Endothelial cell (in vitro differentiated cells): ENCODE results near the gene SLC19A1. TPM values are rescaled to one million over a fixed set of nuclear protein-coding genes. Genes with fewer than 3 reads are reported as not detected.
"Not testable (repeated sequence)": the region's sequence is repeated elsewhere in the genome, so short reads cannot be mapped to it uniquely, and the experiment has no call there.

Experiments
- DNase-seq: peaks from one replicate; pipeline ENCODE4 v3.0.0; 2021; ENCODE audit warnings: low spot score
- H3K27ac Mint-ChIP-seq: one replicate; pipeline ENCODE4 v1.8.0; 2021; ENCODE audit warnings: mixed read lengths, inconsistent platforms; ENCODE audit not compliant: unreplicated experiment
- H3K27me3 Mint-ChIP-seq: one replicate; pipeline ENCODE4 v1.8.0; 2021; ENCODE audit warnings: mild to moderate bottlenecking, moderate library complexity, mixed read lengths, inconsistent platforms; ENCODE audit not compliant: unreplicated experiment
- H3K36me3 Mint-ChIP-seq: one replicate; pipeline ENCODE4 v1.8.0; 2021; ENCODE audit warnings: mild to moderate bottlenecking, low read depth, mixed read lengths, inconsistent platforms; ENCODE audit not compliant: unreplicated experiment
- H3K4me1 Mint-ChIP-seq: one replicate; pipeline ENCODE4 v1.8.0; 2021; ENCODE audit warnings: mild to moderate bottlenecking, mixed read lengths, inconsistent platforms; ENCODE audit not compliant: unreplicated experiment
- H3K4me3 Mint-ChIP-seq: one replicate; pipeline ENCODE4 v1.8.0; 2021; ENCODE audit warnings: mild to moderate bottlenecking, mixed read lengths, inconsistent platforms; ENCODE audit not compliant: unreplicated experiment
- H3K9me3 Mint-ChIP-seq: one replicate; pipeline ENCODE4 v1.8.0; 2021; ENCODE audit warnings: mixed read lengths, inconsistent platforms; ENCODE audit not compliant: unreplicated experiment
- CTCF ChIP-seq: fragments of 200-600 bp; sonication (generic); IDR thresholded peaks from one replicate; pipeline ENCODE4 v1.5.0; 2021; ENCODE audit warnings: antibody characterized with exemption; ENCODE audit not compliant: unreplicated experiment
- total RNA-seq: library from RNA; stranded (reverse); fragmentation: NEBNext Ultra II Directional; extraction: Animal tissue kit (Norgen Biotek cat#: 25700); gene quantifications from one replicate; pipeline ENCODE4 v1.2.1, GENCODE V29; 2021; ENCODE audit not compliant: unreplicated experiment

SLC19A1 gene
- total RNA-seq, 1 donor from 2014 or later: 27.1 TPM

- Mint-ChIP-seq H3K27ac (peak overlapping the region; percentile 12), H3K4me1 (peaks cover 5% of the 10 kb centered on the region), H3K36me3 (no peaks in the 10 kb centered on the region), H3K27me3 (peaks cover 2% of the 10 kb centered on the region), H3K4me3 (no peak overlapping the region), H3K9me3 (no peaks in the 10 kb centered on the region)
- no peak for DNase-seq
- TF ChIP-seq CTCF: no peak
Observed at GRCh38 chr21:45562402-45562801, 20.2 kb upstream of the SLC19A1 start.

- H3K9me3 Mint-ChIP-seq, H3K27ac Mint-ChIP-seq, H3K27me3 Mint-ChIP-seq, DNase-seq, H3K36me3 Mint-ChIP-seq, H3K4me1 Mint-ChIP-seq, H3K4me3 Mint-ChIP-seq: not testable (repeated sequence)
Observed at GRCh38 chr21:45561241-45561640, 19.0 kb upstream of the SLC19A1 start.

- no peak for DNase-seq
- no peak for TF ChIP-seq CTCF
Observed at GRCh38 chr21:45560106-45561021, 18.1 kb upstream of the SLC19A1 start.

GRCh38 chr21:45559216-45560105 is 17.2 kb upstream of the SLC19A1 start:
- no peaks in the 10 kb centered on the region for H3K9me3 Mint-ChIP-seq
- H3K4me1 Mint-ChIP-seq: peaks cover 9% of the 10 kb centered on the region
- TF ChIP-seq CTCF: no peak
- no peak overlapping the region for H3K4me3 Mint-ChIP-seq
- DNase-seq: no peak
- no peak overlapping the region for H3K27ac Mint-ChIP-seq
- H3K27me3 Mint-ChIP-seq: peaks cover 5% of the 10 kb centered on the region
- H3K36me3 Mint-ChIP-seq: no peaks in the 10 kb centered on the region

More at GRCh38 chr21:45560106-45561021, 18.1 kb upstream of the SLC19A1 start:
- Mint-ChIP-seq H3K4me3 (no peak overlapping the region), H3K27ac (no peak overlapping the region), H3K27me3 (peaks cover 2% of the 10 kb centered on the region), H3K36me3 (no peaks in the 10 kb centered on the region), H3K4me1 (peaks cover 5% of the 10 kb centered on the region), H3K9me3 (no peaks in the 10 kb centered on the region)

- TF ChIP-seq CTCF: no peak
- no peak for DNase-seq
- H3K36me3 Mint-ChIP-seq: no peaks in the 10 kb centered on the region
- H3K9me3 Mint-ChIP-seq: no peaks in the 10 kb centered on the region
- no peak overlapping the region for H3K4me3 Mint-ChIP-seq
- H3K27ac Mint-ChIP-seq: no peak overlapping the region
- H3K4me1 Mint-ChIP-seq: peaks cover 9% of the 10 kb centered on the region
- peaks cover 4% of the 10 kb centered on the region for H3K27me3 Mint-ChIP-seq
Observed at GRCh38 chr21:45558044-45558721, 15.9 kb upstream of the SLC19A1 start.
